ACC112 (cell line): ENCODE data around the gene SEMA4A.

Experiments
- H2AFZ ChIP-seq: fragments of 200-600 bp; sonication (generic); one replicate; pipeline ENCODE4 v1.6.0; 2017; ENCODE audit warnings: antibody characterized with exemption, low read length; ENCODE audit not compliant: unreplicated experiment
- H3K27ac ChIP-seq: fragments of 200-600 bp; sonication (generic); 2 replicates; pipeline ENCODE4 v1.5.1; 2014; ENCODE audit warnings: low read depth, mild to moderate bottlenecking, antibody characterized with exemption, low read length, moderate library complexity
- H3K27me3 ChIP-seq: fragments of 200-600 bp; sonication (generic); 2 replicates; pipeline ENCODE4 v1.6.1; 2014; ENCODE audit warnings: mild to moderate bottlenecking, antibody characterized with exemption, low read length, moderate library complexity, mixed read lengths; ENCODE audit not compliant: insufficient read depth
- H3K36me3 ChIP-seq: fragments of 200-600 bp; sonication (generic); 2 replicates; pipeline ENCODE4 v1.6.1; 2016; ENCODE audit warnings: mild to moderate bottlenecking, antibody characterized with exemption, low read length, moderate library complexity, mixed read lengths; ENCODE audit not compliant: insufficient read depth
- H3K4me1 ChIP-seq: fragments of 200-600 bp; sonication (generic); one replicate; pipeline ENCODE4 v1.6.1; 2016; ENCODE audit warnings: low read length, mixed read lengths; ENCODE audit not compliant: insufficient read depth, unreplicated experiment, control insufficient read depth
- H3K4me3 ChIP-seq: fragments of 200-600 bp; sonication (generic); 2 replicates; pipeline ENCODE4 v1.5.1; 2014; ENCODE audit warnings: mild to moderate bottlenecking, low read depth, low read length
- H3K79me2 ChIP-seq: fragments of 200-600 bp; sonication (generic); one replicate; pipeline ENCODE4 v1.6.0; 2016; ENCODE audit warnings: low read length; ENCODE audit not compliant: control insufficient read depth, unreplicated experiment, insufficient read depth

The SEMA4A gene

GRCh38 chr1:156128308-156128653 is 25.1 kb upstream of the SEMA4A start:
- H3K79me2 ChIP-seq, result peaks cover 73% of the 10 kb centered on the region
- H3K4me1 ChIP-seq, result peaks cover 68% of the 10 kb centered on the region
- H2AFZ ChIP-seq, result no peak overlapping the region
- peaks cover 11% of the 10 kb centered on the region; the same call in 1 of the 2 replicates for H3K36me3 ChIP-seq
- H3K4me3 ChIP-seq, result peak overlapping the region; percentile 57
- H3K27ac ChIP-seq, result peak overlapping the region; percentile 99
- H3K27me3 ChIP-seq, result no peaks in the 10 kb centered on the region

- H3K4me3 ChIP-seq, result peak overlapping the region; percentile 57
- H2AFZ ChIP-seq, result no peak overlapping the region
- H3K79me2 ChIP-seq, result peaks cover 71% of the 10 kb centered on the region
- H3K36me3 ChIP-seq, result peaks cover 11% of the 10 kb centered on the region; the same call in 1 of the 2 replicates
- peaks cover 63% of the 10 kb centered on the region for H3K4me1 ChIP-seq
- H3K27me3 ChIP-seq, result no peaks in the 10 kb centered on the region
- H3K27ac ChIP-seq, result peak overlapping the region; percentile 99
Measured at GRCh38 chr1:156128654-156129597, 24.5 kb upstream of the SEMA4A start.

- H3K4me1 ChIP-seq, result peaks cover 53% of the 10 kb centered on the region
- no peaks in the 10 kb centered on the region for H3K27me3 ChIP-seq
- H3K36me3 ChIP-seq, result peaks cover 19% of the 10 kb centered on the region
- H3K27ac ChIP-seq, result peak overlapping the region; percentile 99
- peaks cover 62% of the 10 kb centered on the region for H3K79me2 ChIP-seq
- no peak overlapping the region for H2AFZ ChIP-seq
- peak overlapping the region; percentile 57 for H3K4me3 ChIP-seq
Measured at GRCh38 chr1:156129687-156130577, 23.5 kb upstream of the SEMA4A start.

GRCh38 chr1:156130578-156130942 is 22.8 kb upstream of the SEMA4A start:
- Histone ChIP-seq H3K27ac (peak overlapping the region; percentile 99), H3K79me2 (peaks cover 61% of the 10 kb centered on the region), H3K4me1 (peaks cover 46% of the 10 kb centered on the region), H3K27me3 (no peaks in the 10 kb centered on the region), H3K4me3 (no peak overlapping the region), H3K36me3 (peaks cover 25% of the 10 kb centered on the region), H2AFZ (no peak overlapping the region)

GRCh38 chr1:156134716-156135435 is 18.5 kb upstream of the SEMA4A start:
- peaks cover 42% of the 10 kb centered on the region for H3K36me3 ChIP-seq
- peaks cover 7% of the 10 kb centered on the region for H3K4me1 ChIP-seq
- no peak overlapping the region for H3K4me3 ChIP-seq
- no peak overlapping the region for H3K27ac ChIP-seq
- H3K27me3 ChIP-seq, result no peaks in the 10 kb centered on the region
- H3K79me2 ChIP-seq, result peaks cover 32% of the 10 kb centered on the region
- H2AFZ ChIP-seq, result no peak overlapping the region

GRCh38 chr1:156135930-156136871 is 17.2 kb upstream of the SEMA4A start:
- H3K4me1 ChIP-seq, result no peaks in the 10 kb centered on the region
- H3K79me2 ChIP-seq, result peaks cover 20% of the 10 kb centered on the region
- H3K4me3 ChIP-seq, result no peak overlapping the region
- no peak overlapping the region for H2AFZ ChIP-seq
- H3K27me3 ChIP-seq, result no peaks in the 10 kb centered on the region
- peaks cover 41% of the 10 kb centered on the region for H3K36me3 ChIP-seq
- no peak overlapping the region for H3K27ac ChIP-seq

GRCh38 chr1:156136970-156137483 is 16.4 kb upstream of the SEMA4A start:
- Histone ChIP-seq H3K79me2 (peaks cover 14% of the 10 kb centered on the region), H3K27ac (no peak overlapping the region), H3K4me1 (no peaks in the 10 kb centered on the region), H3K27me3 (no peaks in the 10 kb centered on the region), H3K36me3 (peaks cover 35% of the 10 kb centered on the region), H2AFZ (no peak overlapping the region), H3K4me3 (no peak overlapping the region)

- H3K79me2 ChIP-seq, result peaks cover 14% of the 10 kb centered on the region
- no peaks in the 10 kb centered on the region for H3K4me1 ChIP-seq
- H3K27ac ChIP-seq, result no peak overlapping the region
- no peak overlapping the region for H2AFZ ChIP-seq
- no peaks in the 10 kb centered on the region for H3K27me3 ChIP-seq
- H3K4me3 ChIP-seq, result no peak overlapping the region
- peaks cover 35% of the 10 kb centered on the region for H3K36me3 ChIP-seq
Measured at GRCh38 chr1:156138458-156138867, 14.9 kb upstream of the SEMA4A start.

GRCh38 chr1:156140879-156141707 is 12.3 kb upstream of the SEMA4A start:
- H3K27ac ChIP-seq, result peak overlapping the region; percentile 25; the same call in 1 of the 2 replicates
- H3K79me2 ChIP-seq, result peaks cover 3% of the 10 kb centered on the region
- no peak overlapping the region for H2AFZ ChIP-seq
- peaks cover 19% of the 10 kb centered on the region; the same call in 1 of the 2 replicates for H3K36me3 ChIP-seq
- H3K27me3 ChIP-seq, result no peaks in the 10 kb centered on the region
- H3K4me1 ChIP-seq, result peaks cover 11% of the 10 kb centered on the region
- no peak overlapping the region for H3K4me3 ChIP-seq
